GM12892 (cell line): Measurements from ENCODE around the gene IFIT3.

Experiments
- POLR2A ChIP-seq: IDR thresholded peaks from 2 replicates; pipeline ENCODE4 v1.6.1; 2011; ENCODE audit warnings: low read depth, low read length, control low read depth
- POLR2AphosphoS5 ChIP-seq: IDR thresholded peaks from 2 replicates; pipeline ENCODE4 v1.6.1; 2011; ENCODE audit warnings: low read depth, low read length, control low read depth
- TAF1 ChIP-seq: IDR thresholded peaks from 2 replicates; pipeline ENCODE4 v1.6.1; 2011; ENCODE audit warnings: low read depth, mild to moderate bottlenecking, control low read depth, low read length, borderline replicate concordance

DNA sequence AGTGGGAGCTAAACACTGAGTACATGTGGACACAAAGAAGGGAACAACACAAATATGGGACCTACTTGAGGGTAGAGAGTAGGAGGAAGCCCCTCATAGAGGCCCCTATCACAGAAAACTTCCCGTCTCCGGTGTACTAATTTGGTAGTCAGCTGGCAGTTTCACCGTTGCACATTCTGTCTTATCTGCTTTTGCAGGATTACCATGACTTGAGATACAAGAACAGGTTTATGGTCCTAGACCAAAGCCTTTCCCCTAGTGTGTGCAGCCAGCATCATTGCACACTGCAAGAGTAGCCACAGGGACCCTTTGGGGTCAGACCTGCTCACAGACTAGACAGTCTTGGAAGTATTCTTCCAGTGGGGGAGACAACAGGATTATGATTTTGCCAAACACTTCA, 44.2 kb downstream of the IFIT3 start:
- TF ChIP-seq POLR2A (no peak), POLR2AphosphoS5 (no peak), TAF1 (no peak)
